HG03460 (cell line): ENCODE results near the gene SHANK2.
"Not testable (repeated sequence)": the region's sequence is repeated elsewhere in the genome, so short reads cannot be mapped to it uniquely, and the experiment has no call there.

ENCODE experiments used
- ATAC-seq: cut with Tn5 transposase; IDR thresholded peaks from one replicate; pipeline ENCODE4 v1.9.1; 2021; ENCODE audit not compliant: unreplicated experiment

The SHANK2 gene

DNA sequence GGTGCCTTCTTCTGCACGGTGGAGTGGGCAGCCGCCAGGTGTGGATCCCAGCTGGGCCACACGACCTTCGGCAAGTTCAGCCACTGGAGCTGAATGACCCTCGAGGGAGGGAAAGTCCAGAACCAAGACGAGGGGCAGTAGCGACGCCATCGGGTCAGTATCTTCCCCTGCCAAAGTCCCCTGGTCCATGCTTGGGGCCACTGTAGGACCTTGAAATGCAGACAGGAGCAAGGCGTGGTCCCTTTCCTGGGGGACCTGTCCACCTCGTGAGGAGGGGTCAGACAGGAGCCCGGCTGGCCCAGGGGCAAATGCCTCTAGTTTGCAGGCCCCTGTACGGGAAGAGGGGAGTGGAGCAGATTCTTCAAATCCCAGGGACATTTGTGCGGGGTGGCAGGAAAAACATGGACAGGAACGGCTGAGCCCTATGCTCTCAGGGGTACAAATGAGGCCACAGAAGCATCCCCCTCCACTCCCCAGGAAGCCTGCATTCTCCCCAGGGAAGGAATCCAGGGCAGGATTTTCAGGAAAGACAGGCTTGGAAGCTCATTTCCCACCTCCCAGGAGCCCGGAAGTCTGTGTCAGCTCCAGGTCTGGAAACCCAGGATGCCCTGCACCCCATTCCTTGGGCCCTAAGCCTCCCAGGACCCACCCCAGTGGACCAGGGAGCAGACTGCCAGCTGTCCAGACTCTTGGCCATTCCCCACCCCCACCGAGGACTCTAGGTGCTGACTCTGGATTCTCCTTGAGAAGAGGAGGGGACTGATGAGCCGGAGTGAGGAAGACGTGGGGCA lies 6.6 kb downstream of the SHANK2 start:
- no peak for ATAC-seq

DNA sequence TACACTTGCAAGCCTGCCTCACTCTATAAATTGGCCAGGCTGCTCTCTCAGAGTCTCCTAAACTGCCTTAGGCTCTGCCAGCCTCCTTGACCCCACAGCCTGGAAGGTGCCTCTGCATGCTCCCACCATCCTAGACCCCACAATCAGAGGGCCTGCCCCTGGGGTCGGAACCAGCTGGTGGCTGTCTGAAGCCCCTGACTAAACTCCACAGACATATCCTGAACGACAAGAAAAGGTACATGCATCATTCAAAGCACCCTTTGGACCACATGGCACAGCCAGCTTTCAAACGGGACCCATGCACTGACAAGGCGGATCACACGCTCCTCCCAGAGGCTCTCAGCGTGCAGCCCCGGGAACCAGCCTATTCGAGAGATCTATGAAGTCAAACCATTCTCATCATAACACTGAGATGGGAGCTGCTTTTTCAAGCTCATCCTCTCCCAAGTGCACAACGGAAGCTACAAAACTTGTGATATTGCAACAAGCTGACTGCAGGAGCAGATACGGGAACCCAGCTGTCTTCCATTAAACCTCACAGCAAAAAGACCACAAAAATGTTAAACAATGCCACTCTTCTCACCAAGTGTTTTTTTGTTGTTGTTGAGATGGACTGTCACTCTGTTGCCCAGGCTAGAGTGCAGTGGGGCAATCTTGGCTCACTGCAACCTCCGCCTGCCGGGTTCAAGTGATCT lies 8.1 kb downstream of the SHANK2 start:
- no peak for ATAC-seq

- ATAC-seq, result no peak
These were observed 10.0 kb downstream of the SHANK2 start for GRCh38 chr11:71242391-71242790.

DNA sequence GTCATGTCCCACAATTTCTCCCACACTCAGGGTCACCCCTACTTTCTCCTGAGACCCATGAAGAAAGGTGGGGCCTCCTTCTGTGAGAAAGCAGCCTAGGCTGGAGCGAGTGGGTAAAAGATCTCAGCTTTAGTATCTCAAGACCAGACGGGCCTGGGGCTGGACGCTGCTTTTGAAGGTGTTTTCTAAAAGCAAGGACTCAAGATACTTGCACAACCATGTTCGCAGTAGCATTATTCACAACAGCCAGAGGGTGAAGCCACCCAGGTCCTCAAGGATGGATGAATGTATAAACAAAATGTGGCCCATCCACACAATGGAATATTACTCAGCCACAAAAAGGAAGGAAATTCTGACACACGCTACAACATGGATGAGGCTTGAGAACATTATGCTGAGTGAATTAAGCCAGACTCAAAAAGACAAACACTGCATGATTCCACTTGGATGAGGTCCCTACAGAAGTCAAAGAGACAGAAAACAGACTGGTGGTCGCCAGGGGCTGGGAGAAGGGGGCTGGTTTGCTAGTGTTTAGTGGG lies 10.6 kb downstream of the SHANK2 start:
- ATAC-seq, result no peak

- no peak for ATAC-seq
These were observed 11.3 kb downstream of the SHANK2 start for GRCh38 chr11:71240865-71241691.

DNA sequence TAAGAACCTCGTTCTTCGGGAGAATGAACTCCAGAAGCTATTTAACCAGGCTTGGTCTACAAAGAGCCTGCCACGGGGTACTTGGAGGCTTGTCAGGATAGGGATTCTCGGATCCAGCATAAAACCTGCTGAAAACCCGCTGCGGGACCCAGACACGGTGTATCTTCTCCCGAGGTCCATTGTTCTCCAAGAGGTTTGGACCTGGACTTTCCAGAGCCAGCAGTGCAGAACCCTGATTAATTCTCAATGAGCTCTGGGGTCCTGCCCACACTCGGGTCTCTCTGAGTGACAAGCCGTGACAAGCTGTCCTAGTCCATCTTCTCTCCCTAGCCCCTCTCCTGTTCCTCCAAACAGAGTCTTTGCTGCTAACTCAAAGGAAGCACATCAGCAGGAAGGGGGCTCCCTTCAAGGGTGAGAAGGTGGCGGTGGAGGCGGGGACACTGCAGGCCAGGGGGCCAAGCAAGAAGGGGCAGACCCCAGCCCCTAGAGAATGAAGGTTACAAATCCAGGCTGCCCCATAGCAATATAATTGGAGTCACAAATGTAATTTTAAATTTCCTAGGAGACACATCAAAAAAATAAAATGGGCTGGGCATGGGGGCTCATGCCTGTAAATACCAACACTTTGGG lies 12.2 kb downstream of the SHANK2 start:
- no peak for ATAC-seq

DNA sequence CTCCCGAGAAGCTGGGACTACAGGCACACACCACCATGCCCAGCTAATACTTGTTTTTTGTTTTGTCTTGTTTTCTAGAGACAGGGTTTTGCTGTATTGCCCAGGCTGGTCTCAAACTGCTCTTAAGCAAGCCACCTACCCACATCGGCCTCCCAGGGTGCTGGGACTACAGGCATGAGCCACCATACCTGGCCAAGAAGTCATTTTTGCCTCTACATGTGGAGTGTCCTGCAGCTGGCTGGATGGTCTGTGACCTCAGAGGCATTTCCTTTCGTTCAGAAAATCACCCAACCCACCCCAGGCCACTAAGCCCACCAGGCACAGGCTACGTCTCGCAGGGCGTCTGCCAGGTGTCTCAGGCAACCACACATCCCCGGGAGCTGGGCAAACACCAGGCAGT lies 12.8 kb downstream of the SHANK2 start:
- ATAC-seq, result no peak

DNA sequence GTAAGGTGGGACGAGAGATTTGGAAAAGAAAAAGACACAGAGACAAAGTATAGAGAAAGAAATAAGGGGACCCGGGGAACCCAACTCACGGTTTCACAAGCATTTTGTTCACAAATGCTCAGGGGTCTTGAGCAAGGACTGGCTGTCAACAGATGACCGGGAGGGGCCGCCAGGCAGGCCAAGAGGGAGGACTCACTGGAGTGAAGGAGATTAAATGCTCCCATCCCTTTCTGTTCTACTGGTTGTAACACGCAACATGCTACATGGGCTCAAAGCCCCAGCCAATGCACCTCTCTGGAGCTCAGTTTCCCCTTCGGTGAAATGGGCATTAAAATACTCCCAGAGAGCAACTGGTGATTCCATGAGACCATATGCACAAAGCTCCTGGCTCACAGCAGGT lies 13.4 kb downstream of the SHANK2 start:
- no peak for ATAC-seq

- no peak for ATAC-seq
These were observed 14.0 kb downstream of the SHANK2 start for GRCh38 chr11:71238285-71238875.

GRCh38 chr11:71237853-71238252 lies 14.5 kb downstream of the SHANK2 start:
- no peak for ATAC-seq

GRCh38 chr11:71236836-71237475 lies 15.4 kb downstream of the SHANK2 start:
- ATAC-seq, result no peak

- ATAC-seq, result no peak
These were observed 16.7 kb downstream of the SHANK2 start for GRCh38 chr11:71235719-71236118.

GRCh38 chr11:71233896-71234852 lies 18.2 kb downstream of the SHANK2 start:
- not testable (repeated sequence) for ATAC-seq

DNA sequence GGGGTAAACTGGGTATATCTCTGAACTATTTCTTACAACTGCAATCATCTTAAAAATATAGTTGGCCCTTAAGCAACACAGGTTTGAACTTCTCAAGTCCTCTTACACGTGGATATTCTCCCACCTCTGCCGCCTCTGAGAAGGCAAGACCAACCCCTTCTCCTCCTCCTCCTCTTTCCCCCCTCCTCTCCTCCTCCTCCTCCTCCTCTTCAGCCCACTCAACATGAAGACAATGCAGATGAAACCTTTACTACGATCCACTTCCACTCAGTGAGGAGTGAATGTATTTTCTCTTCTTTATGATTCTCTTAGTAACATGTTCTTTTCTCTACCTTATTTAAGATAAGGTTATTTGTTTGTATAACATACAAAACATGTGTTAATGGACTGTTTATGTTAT lies 20.0 kb downstream of the SHANK2 start:
- ATAC-seq, result no peak

- ATAC-seq, result no peak
These were observed 23.4 kb downstream of the SHANK2 start for GRCh38 chr11:71228961-71229360.

GRCh38 chr11:71227058-71227659 lies 25.2 kb downstream of the SHANK2 start:
- ATAC-seq, result no peak

DNA sequence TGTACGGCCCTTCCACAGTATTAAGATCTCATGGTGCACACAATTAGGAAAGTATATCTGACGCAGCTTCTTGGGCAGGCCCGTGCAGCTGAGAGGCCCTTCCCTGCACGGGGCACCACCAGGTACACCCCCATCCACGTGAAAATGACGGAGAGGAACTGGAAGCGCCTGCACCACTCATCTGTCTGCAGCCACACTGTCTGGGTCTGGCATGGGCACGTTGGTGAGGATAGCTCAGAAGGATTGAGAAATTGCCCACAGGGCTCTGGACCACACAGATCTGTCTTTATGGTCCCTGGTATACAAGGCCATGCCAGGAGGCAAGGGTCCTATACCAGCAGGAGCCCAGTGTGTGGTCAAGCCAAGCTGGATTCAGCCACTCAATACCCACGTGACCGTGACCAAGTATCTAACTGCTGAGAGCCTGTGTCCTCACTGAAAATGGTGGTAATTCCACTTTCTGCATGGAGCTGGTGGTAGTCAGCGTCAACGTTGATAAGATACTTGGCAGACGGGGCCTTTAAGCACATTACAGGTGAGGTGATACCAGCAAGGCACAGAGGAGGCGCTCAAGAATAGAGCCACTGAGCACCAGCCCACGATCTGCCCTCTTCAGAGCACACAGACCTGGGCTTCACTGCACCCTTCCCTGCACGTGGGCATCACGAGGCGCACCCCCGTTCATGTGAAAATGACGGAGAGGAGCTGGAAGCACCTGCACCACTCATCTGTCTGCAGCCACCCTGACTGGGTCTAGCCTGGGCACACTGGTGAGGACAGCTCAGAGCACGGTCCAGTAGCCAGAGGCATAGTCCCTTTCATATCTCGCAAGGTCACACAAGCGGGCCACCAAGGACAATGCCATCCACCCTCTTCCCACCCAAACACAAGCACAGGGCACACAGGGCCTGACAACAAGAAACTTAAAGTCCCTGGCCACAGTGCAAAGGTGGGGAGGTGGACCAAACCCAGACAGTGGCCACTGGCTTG lies 28.4 kb downstream of the SHANK2 start:
- ATAC-seq, result no peak
